ENCODE measurements around the gene HNRNPA0. TPM values are rescaled to one million over a fixed set of nuclear protein-coding genes. Genes with fewer than 3 reads are reported as not detected.
A peak's percentile ranks its signal among the peaks of the same experiment; 100 is the strongest.
"Not testable (repeated sequence)": the region's sequence is repeated elsewhere in the genome, so short reads cannot be mapped to it uniquely, and the experiment has no call there.

Gene HNRNPA0
- total and polyA plus RNA-seq, 4 donors: 16.5 to 31.2 (median 25.7) TPM

DNA sequence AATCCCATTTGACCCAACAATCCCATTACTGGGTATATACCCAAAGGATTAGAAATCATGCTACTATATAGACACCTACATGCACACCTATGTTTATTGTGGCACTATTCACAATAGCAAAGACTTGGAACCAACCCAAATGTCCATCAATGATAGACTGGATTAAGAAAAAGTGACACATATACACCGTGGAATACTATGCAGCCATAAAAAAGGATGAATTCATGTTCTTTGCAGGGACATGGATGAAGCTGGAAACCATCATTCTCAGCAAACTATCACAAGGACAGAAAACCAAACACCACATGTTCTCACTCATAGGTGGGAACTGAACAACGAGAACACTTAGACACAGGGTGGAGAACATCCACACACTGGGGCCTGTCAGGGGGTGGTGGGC lies 34.4 kb upstream of the HNRNPA0 start:
- 90 to 94% methylated on average over 2 of the region's 2 CpGs for WGBS, 2 donors
- H3K27ac ChIP-seq (ENCODE audit: low read depth in 1 of 2, low read length in 2 of 2); intact Hi-C loops (cut with DNase I); H3K4me1 ChIP-seq (ENCODE audit: control insufficient read depth in 1 of 2, insufficient read depth in 2 of 2, low read length in 2 of 2); H3K36me3 ChIP-seq (ENCODE audit: control insufficient read depth in 1 of 2, insufficient read depth in 2 of 2, low read length in 1 of 2); H3K27me3 ChIP-seq (ENCODE audit: control insufficient read depth in 1 of 2, insufficient read depth in 2 of 2, low read length in 1 of 2); H3K4me3 ChIP-seq (ENCODE audit: low read length in 2 of 2); ATAC-seq (ENCODE audit: low FRiP score); H3K9me3 ChIP-seq (ENCODE audit: control insufficient read depth, low read length); DNase-seq: not testable (repeated sequence)

GRCh38 chr5:137782984-137783536 lies 28.9 kb upstream of the HNRNPA0 start:
- Histone ChIP-seq H3K9me3 (ENCODE audit: control insufficient read depth, low read length) (no peaks in the 10 kb centered on the region), H3K4me3 (ENCODE audit: low read length in 2 of 2) (no peak overlapping the region), H3K4me1 (ENCODE audit: control insufficient read depth in 1 of 2, insufficient read depth in 2 of 2, low read length in 2 of 2) (no peaks in the 10 kb centered on the region), H3K27me3 (ENCODE audit: control insufficient read depth in 1 of 2, insufficient read depth in 2 of 2, low read length in 1 of 2) (no peaks in the 10 kb centered on the region), H3K27ac (ENCODE audit: low read depth in 1 of 2, low read length in 2 of 2) (no peak overlapping the region), H3K36me3 (ENCODE audit: control insufficient read depth in 1 of 2, insufficient read depth in 2 of 2, low read length in 1 of 2) (no peaks in the 10 kb centered on the region)
- 80 to 84% methylated on average over 4 of the region's 4 CpGs for WGBS, 2 donors
- no peak for DNase-seq
- intact Hi-C loops (cut with DNase I): no loop called here
- ATAC-seq (ENCODE audit: low FRiP score): no peak

DNA sequence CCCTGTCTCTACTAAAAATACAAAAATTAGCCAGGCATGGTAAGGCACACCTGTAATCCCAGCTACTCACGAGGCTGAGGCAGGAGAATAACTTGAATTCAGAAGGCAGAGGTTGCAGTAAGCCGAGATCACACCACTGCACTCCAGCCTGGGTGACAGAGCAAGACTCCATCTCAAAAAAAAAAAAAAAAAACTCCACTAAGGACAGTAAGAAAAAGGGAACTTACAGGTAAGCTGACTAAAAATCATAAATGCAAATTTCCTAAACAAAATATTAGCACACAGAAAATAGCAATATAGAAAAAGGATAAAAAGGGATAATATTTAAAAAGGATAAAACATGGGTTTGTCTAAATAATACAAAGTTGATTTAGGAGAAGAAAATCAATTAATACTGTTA lies 27.9 kb upstream of the HNRNPA0 start:
- H3K4me1 ChIP-seq (ENCODE audit: control insufficient read depth in 1 of 2, insufficient read depth in 2 of 2, low read length in 2 of 2): no peaks in the 10 kb centered on the region
- H3K4me3 ChIP-seq (ENCODE audit: low read length in 2 of 2): no peak overlapping the region
- intact Hi-C loops (cut with DNase I): no loop called here
- no peaks in the 10 kb centered on the region for H3K27me3 ChIP-seq (ENCODE audit: control insufficient read depth in 1 of 2, insufficient read depth in 2 of 2, low read length in 1 of 2)
- no peaks in the 10 kb centered on the region for H3K9me3 ChIP-seq (ENCODE audit: control insufficient read depth, low read length)
- WGBS, 2 donors: 97 to 98% methylated on average over 2 of the region's 2 CpGs
- DNase-seq (no peak), ATAC-seq (ENCODE audit: low FRiP score) (no peak)
- H3K27ac ChIP-seq (ENCODE audit: low read depth in 1 of 2, low read length in 2 of 2): no peak overlapping the region
- H3K36me3 ChIP-seq (ENCODE audit: control insufficient read depth in 1 of 2, insufficient read depth in 2 of 2, low read length in 1 of 2): no peaks in the 10 kb centered on the region

- no peaks in the 10 kb centered on the region for H3K9me3 ChIP-seq (ENCODE audit: control insufficient read depth, low read length)
- ATAC-seq (ENCODE audit: low FRiP score): no peak
- no peaks in the 10 kb centered on the region for H3K4me1 ChIP-seq (ENCODE audit: control insufficient read depth in 1 of 2, insufficient read depth in 2 of 2, low read length in 2 of 2)
- H3K36me3 ChIP-seq (ENCODE audit: control insufficient read depth in 1 of 2, insufficient read depth in 2 of 2, low read length in 1 of 2): no peaks in the 10 kb centered on the region
- DNase-seq: no peak
- H3K4me3 ChIP-seq (ENCODE audit: low read length in 2 of 2): no peak overlapping the region
- no peaks in the 10 kb centered on the region for H3K27me3 ChIP-seq (ENCODE audit: control insufficient read depth in 1 of 2, insufficient read depth in 2 of 2, low read length in 1 of 2)
- intact Hi-C loops (cut with DNase I): loop anchor here (1.0 to 10.0 kb wide), 4 partner anchors 43 to 356 kb away; partner anchors contain the start of gene NME5 (in 1 of the 2)
- H3K27ac ChIP-seq (ENCODE audit: low read depth in 1 of 2, low read length in 2 of 2): no peak overlapping the region
- 39 to 41% methylated on average over 2 of the region's 2 CpGs for WGBS, 2 donors
Measured at GRCh38 chr5:137778772-137779564, 24.8 kb upstream of the HNRNPA0 start.

DNA sequence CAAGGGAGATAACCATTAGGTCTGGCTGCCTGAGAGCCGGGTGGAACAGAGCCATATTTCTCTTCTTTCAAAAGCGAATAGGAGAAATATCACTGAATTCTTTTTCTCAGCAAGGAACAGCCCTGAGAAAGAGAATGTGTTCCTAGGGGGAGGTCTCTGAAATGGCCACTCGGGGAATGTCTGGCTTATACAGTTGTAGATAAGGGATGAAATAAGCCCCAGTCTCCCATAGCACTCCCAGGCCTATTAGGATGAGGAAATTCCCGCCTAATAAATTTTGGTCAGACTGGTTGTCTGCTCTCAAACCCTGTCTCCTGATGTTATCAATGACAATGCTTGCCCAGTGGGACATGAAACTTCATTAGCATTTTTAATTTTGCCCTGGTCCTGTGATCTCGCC lies 13.8 kb upstream of the HNRNPA0 start:
- H3K4me3 ChIP-seq (ENCODE audit: low read length in 2 of 2); H3K36me3 ChIP-seq (ENCODE audit: control insufficient read depth in 1 of 2, insufficient read depth in 2 of 2, low read length in 1 of 2); intact Hi-C loops (cut with DNase I); H3K4me1 ChIP-seq (ENCODE audit: control insufficient read depth in 1 of 2, insufficient read depth in 2 of 2, low read length in 2 of 2); ATAC-seq (ENCODE audit: low FRiP score); DNase-seq; H3K27me3 ChIP-seq (ENCODE audit: control insufficient read depth in 1 of 2, insufficient read depth in 2 of 2, low read length in 1 of 2); H3K9me3 ChIP-seq (ENCODE audit: control insufficient read depth, low read length); H3K27ac ChIP-seq (ENCODE audit: low read depth in 1 of 2, low read length in 2 of 2): not testable (repeated sequence)
- 92 to 95% methylated on average over 5 of the region's 5 CpGs for WGBS, 2 donors

DNA sequence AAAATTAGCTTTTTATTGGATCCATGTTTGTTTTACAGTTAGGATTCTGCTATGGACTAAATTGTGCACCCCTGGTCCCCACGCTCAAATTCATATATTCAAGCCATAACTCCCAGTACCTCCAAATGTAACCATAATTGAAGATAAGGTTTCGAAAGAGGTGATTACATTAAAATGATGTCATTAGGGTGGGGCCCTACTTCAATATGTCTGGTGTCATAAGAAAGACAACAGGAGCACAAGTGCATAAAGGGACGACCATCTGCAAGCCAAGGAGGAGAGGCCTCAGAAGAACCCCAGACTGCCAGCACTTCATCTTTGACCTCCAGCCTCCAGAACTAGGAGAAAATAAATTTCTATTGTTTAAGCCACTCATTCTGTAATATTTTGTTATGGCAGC lies 7.4 kb upstream of the HNRNPA0 start:
- Histone ChIP-seq H3K36me3 (ENCODE audit: control insufficient read depth in 1 of 2, insufficient read depth in 2 of 2, low read length in 1 of 2) (no peaks in the 10 kb centered on the region), H3K27me3 (ENCODE audit: control insufficient read depth in 1 of 2, insufficient read depth in 2 of 2, low read length in 1 of 2) (no peaks in the 10 kb centered on the region), H3K27ac (ENCODE audit: low read depth in 1 of 2, low read length in 2 of 2) (peak overlapping the region in 1 of 2 donors; percentile 36), H3K9me3 (ENCODE audit: control insufficient read depth, low read length) (no peaks in the 10 kb centered on the region), H3K4me1 (ENCODE audit: control insufficient read depth in 1 of 2, insufficient read depth in 2 of 2, low read length in 2 of 2) (no peaks in the 10 kb centered on the region), H3K4me3 (ENCODE audit: low read length in 2 of 2) (no peak overlapping the region)
- DNase-seq: no peak
- intact Hi-C loops (cut with DNase I): no loop called here
- 70 to 87% methylated on average over 3 of the region's 3 CpGs for WGBS, 2 donors
- ATAC-seq (ENCODE audit: low FRiP score): no peak

- DNase-seq (no peak), ATAC-seq (ENCODE audit: low FRiP score) (no peak)
- intact Hi-C loops (cut with DNase I): no loop called here
- H3K4me3 ChIP-seq (ENCODE audit: low read length in 2 of 2): no peak overlapping the region
- no peaks in the 10 kb centered on the region for H3K4me1 ChIP-seq (ENCODE audit: control insufficient read depth in 1 of 2, insufficient read depth in 2 of 2, low read length in 2 of 2)
- no peaks in the 10 kb centered on the region for H3K9me3 ChIP-seq (ENCODE audit: control insufficient read depth, low read length)
- H3K27ac ChIP-seq (ENCODE audit: low read depth in 1 of 2, low read length in 2 of 2): no peak overlapping the region
- no peaks in the 10 kb centered on the region for H3K27me3 ChIP-seq (ENCODE audit: control insufficient read depth in 1 of 2, insufficient read depth in 2 of 2, low read length in 1 of 2)
- 37 to 44% methylated on average over 7 of the region's 7 CpGs for WGBS, 2 donors
- no peaks in the 10 kb centered on the region for H3K36me3 ChIP-seq (ENCODE audit: control insufficient read depth in 1 of 2, insufficient read depth in 2 of 2, low read length in 1 of 2)
Measured at GRCh38 chr5:137760719-137761516, 6.8 kb upstream of the HNRNPA0 start.

DNA sequence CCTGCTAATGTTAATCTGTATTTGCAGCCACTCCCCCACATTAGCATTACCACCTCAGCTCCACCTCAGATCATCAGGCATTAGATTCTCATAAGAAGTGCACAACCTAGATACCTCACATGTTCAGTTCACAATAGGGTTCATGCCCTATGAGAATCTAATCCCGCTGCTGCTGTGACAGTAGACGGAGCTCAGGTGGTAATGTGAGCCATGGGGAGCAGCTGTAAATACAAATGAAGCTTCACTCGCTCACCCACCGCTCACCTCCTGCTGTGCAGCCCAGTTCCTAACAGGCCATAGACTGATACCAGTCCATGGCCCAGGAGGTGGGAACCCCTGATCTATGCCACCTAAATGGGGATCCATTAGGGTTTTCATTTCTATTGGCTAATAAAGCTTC lies 6.1 kb upstream of the HNRNPA0 start:
- no peak for DNase-seq
- 97 to 99% methylated on average over 4 of the region's 4 CpGs for WGBS, 2 donors
- no peaks in the 10 kb centered on the region for H3K9me3 ChIP-seq (ENCODE audit: control insufficient read depth, low read length)
- no peak overlapping the region for H3K4me3 ChIP-seq (ENCODE audit: low read length in 2 of 2)
- H3K4me1 ChIP-seq (ENCODE audit: control insufficient read depth in 1 of 2, insufficient read depth in 2 of 2, low read length in 2 of 2): no peaks in the 10 kb centered on the region
- ATAC-seq (ENCODE audit: low FRiP score): no peak
- intact Hi-C loops (cut with DNase I): no loop called here
- no peaks in the 10 kb centered on the region for H3K36me3 ChIP-seq (ENCODE audit: control insufficient read depth in 1 of 2, insufficient read depth in 2 of 2, low read length in 1 of 2)
- no peaks in the 10 kb centered on the region for H3K27me3 ChIP-seq (ENCODE audit: control insufficient read depth in 1 of 2, insufficient read depth in 2 of 2, low read length in 1 of 2)
- no peak overlapping the region for H3K27ac ChIP-seq (ENCODE audit: low read depth in 1 of 2, low read length in 2 of 2)
